ENCODE results near the gene CCDC167.

DNA sequence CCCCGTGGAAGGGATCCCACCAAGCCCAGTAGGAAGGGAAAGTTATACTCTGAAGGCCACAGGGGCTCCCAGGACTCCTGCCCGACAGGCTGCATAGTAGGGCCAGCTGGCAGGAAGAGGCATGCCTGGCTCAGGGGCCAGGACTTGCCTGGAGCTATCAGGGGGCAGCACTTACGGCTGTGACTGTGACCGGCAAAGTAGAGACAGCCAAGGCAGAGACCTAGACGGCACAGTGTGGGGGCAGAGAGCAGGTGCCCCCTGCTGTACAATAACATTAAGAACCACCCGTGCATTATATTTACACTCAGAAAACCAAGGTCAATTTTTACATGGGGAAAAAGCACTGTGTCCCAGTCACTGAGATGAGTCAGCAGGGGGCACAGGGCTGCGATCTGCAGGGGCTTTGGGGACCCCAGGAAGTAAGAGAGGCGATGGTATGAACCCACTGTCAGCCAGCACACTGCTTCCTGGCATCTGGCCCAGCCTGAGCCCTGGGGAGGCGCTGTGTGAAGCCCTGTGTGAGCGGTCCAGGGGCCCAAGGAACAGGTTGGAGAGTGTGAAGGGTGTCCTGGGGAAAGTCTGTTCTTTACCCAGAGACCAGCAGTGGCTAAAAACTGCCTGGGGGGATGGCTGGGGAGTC is 9.9 kb downstream of the CCDC167 start:
- TF ChIP-seq EP300 (IDR thresholded peaks at IDR 0.05; ENCODE audit: borderline replicate concordance), result no peak
- no peak for TF ChIP-seq ZBTB7A (IDR thresholded peaks at IDR 0.05; ENCODE audit: low read depth)
- TF ChIP-seq TEAD4 (IDR thresholded peaks at IDR 0.05), result no peak

Data from Ishikawa (cell line).